Measurements from ENCODE around the gene LLGL2. TPM values are rescaled to one million over a fixed set of nuclear protein-coding genes. Genes with fewer than 3 reads are reported as not detected.

The LLGL2 gene
- total RNA-seq, 1 donor from 2014 or later: 34.4 TPM

DNA sequence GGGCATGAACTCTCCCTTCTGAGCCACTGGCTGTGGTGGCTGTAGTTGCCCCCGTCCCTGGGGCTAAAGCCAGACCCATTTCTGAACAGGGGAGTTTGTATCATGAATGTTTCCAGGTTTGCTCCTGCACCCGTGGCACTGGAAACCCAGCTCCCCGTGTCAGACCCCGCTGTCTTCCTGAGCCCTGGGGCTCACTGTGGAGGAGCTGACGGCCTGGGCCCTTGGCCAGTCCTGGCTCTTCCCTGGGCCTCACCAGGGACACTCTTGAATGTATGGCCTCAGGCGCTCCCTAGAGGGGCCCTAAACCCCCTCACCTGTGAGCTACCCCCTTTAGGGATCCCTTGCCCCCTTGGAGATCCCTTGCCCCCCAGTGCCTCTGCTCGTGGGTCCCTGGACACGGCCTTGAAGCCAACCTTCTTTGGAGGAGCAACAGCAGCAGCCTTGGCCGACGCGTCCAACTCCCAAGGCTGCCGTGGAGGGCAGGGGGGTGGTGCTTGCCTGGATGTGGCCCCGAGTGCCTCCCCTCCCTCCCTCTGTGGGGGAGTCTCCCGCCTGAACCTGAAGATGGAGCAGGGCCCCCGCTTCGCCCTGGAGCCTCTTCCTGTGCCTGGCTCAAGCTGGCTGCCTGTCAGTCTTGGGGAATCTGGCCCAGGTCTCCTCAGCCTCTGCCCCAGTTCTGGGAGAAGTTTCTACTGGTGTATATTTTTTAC, 26.0 kb upstream of the LLGL2 start:
- H3K27me3 Mint-ChIP-seq (ENCODE audit: unreplicated experiment): peaks cover 10% of the 10 kb centered on the region
- peaks cover 16% of the 10 kb centered on the region for H3K36me3 Mint-ChIP-seq (ENCODE audit: low read depth, unreplicated experiment)
- H3K4me3 Mint-ChIP-seq (ENCODE audit: unreplicated experiment): peak overlapping the region; percentile 7
- DNase-seq (ENCODE audit: low spot score): no peak
- no peaks in the 10 kb centered on the region for H3K9me3 Mint-ChIP-seq (ENCODE audit: unreplicated experiment)
- TF ChIP-seq, protein P1, sequence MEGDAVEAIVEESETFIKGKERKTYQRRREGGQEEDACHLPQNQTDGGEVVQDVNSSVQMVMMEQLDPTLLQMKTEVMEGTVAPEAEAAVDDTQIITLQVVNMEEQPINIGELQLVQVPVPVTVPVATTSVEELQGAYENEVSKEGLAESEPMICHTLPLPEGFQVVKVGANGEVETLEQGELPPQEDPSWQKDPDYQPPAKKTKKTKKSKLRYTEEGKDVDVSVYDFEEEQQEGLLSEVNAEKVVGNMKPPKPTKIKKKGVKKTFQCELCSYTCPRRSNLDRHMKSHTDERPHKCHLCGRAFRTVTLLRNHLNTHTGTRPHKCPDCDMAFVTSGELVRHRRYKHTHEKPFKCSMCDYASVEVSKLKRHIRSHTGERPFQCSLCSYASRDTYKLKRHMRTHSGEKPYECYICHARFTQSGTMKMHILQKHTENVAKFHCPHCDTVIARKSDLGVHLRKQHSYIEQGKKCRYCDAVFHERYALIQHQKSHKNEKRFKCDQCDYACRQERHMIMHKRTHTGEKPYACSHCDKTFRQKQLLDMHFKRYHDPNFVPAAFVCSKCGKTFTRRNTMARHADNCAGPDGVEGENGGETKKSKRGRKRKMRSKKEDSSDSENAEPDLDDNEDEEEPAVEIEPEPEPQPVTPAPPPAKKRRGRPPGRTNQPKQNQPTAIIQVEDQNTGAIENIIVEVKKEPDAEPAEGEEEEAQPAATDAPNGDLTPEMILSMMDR (IDR thresholded peaks at IDR 0.05; ENCODE audit: unreplicated experiment): no peak
- peaks cover 14% of the 10 kb centered on the region for H3K4me1 Mint-ChIP-seq (ENCODE audit: unreplicated experiment)
- H3K27ac Mint-ChIP-seq (ENCODE audit: unreplicated experiment): peak overlapping the region; percentile 36

DNA sequence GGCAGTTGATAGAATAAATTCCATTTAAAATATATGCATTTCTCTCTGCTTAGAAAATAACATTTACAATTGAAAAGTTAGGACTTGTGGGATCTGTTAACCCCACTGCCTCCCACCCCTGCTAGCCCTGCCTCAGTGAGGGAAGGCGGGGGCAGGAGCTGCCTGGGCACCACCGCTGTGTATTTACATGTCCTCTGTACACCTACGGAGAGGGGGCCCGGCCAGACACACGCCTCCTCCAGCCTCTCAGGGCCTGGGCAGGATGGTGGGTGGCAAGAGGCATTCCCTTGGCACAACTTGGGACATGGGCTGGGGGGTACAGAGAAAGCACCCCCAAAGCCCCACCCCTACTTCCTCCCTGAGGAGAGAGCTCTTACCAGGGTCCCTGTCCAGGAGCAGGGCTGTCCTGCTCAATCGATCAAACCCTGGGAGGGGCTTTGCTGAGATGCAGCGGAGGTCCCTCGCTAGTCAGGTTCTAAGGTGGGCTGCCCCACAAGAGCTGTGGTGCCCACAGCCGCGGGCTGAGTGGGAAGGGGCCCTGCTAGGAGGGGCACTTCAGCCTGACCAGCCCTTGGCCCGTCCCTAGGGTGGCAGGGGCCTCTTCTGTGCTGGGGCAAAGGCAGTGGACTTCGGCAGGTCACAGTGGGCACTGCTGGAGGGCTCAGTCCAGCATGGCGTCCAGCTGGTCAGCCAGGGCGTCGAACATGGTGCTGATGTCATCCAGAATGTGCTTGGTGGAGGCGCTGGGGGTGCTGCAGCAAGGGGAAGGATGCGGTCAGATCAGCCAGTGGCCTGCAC, 24.9 kb upstream of the LLGL2 start:
- TF ChIP-seq, protein P1 (IDR thresholded peaks at IDR 0.05; ENCODE audit: unreplicated experiment): no peak
- H3K27me3 Mint-ChIP-seq (ENCODE audit: unreplicated experiment): peaks cover 10% of the 10 kb centered on the region
- H3K36me3 Mint-ChIP-seq (ENCODE audit: low read depth, unreplicated experiment): peaks cover 16% of the 10 kb centered on the region
- no peak overlapping the region for H3K27ac Mint-ChIP-seq (ENCODE audit: unreplicated experiment)
- peaks cover 14% of the 10 kb centered on the region for H3K4me1 Mint-ChIP-seq (ENCODE audit: unreplicated experiment)
- no peaks in the 10 kb centered on the region for H3K9me3 Mint-ChIP-seq (ENCODE audit: unreplicated experiment)
- no peak for DNase-seq (ENCODE audit: low spot score)
- no peak overlapping the region for H3K4me3 Mint-ChIP-seq (ENCODE audit: unreplicated experiment)

DNA sequence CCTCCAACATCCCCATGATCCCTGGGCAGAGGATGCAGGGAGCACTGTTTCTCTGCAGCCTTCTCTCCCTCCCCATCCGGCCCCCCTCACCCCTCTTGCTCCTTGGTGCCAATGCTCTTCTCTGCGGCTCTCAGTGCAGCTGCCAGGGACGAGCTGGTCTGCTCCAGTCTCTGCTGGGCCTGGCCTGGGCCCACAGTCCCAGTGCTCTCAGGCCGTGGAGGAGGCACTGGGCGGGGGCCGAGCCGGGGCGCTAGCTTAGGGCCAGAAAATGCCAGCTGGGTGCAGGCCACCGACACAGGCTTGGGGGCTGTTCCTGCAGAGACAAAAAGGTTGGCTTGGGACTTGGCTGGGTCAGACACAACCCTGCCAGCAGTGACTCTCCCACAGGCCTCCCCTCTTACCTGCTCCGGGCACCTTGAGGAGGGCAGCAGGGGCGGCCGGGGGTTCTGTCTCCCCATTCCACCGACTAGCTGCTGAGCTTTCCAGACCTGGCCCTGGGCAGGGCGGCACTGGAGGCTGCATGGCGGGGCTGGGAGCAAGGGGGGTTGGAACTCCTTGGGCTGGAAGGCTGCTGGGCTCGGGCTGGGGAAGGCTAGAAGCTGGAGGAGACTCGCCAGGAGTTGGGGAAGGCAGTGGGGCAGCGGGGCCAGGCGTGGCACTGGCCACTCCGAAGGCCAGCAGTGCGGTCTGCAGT, 24.0 kb upstream of the LLGL2 start:
- Mint-ChIP-seq H3K4me1 (ENCODE audit: unreplicated experiment) (peaks cover 14% of the 10 kb centered on the region), H3K27ac (ENCODE audit: unreplicated experiment) (no peak overlapping the region), H3K36me3 (ENCODE audit: low read depth, unreplicated experiment) (peaks cover 20% of the 10 kb centered on the region), H3K9me3 (ENCODE audit: unreplicated experiment) (no peaks in the 10 kb centered on the region), H3K4me3 (ENCODE audit: unreplicated experiment) (no peak overlapping the region), H3K27me3 (ENCODE audit: unreplicated experiment) (peaks cover 14% of the 10 kb centered on the region)
- DNase-seq (ENCODE audit: low spot score): no peak
- TF ChIP-seq, protein P1 (IDR thresholded peaks at IDR 0.05; ENCODE audit: unreplicated experiment): no peak

DNA sequence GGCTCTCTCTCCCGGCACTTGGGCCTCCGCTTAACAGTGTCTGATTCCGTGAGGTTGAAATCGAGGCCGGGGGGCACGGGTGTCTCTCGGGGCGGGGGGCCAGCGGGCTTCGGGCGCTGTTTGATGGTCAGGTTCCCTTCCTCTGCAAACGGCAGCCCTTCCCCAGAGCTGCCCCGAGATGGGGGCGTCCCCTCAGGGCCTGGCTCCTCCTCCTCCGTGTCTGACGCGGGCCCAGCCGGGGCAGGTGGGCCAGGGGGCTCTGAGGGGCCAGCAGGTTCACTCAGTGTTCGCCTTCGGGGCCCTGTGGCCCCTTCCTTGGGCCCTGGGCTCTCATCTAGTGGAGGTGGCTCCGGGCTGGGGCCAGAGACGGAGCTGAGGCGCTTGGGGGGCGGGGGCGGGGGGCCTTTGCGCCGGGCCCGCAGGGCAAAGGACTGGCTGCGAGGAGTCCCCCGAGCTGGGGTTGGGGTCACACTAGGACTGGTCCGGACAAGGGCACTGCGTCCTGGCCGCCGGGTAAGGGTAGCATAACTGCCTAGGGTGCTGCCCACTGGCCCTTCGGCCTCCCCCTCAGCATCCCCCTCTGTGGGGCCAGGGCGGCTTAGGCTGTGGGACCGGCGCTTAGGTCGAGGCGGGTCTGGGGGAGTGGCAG, 23.3 kb upstream of the LLGL2 start:
- TF ChIP-seq, protein P1 (IDR thresholded peaks at IDR 0.05; ENCODE audit: unreplicated experiment): no peak
- DNase-seq (ENCODE audit: low spot score): no peak

More for the DNA sequence above, 23.3 kb upstream of the LLGL2 start:
- Mint-ChIP-seq H3K27ac (ENCODE audit: unreplicated experiment) (no peak overlapping the region), H3K4me3 (ENCODE audit: unreplicated experiment) (no peak overlapping the region), H3K27me3 (ENCODE audit: unreplicated experiment) (peaks cover 13% of the 10 kb centered on the region), H3K4me1 (ENCODE audit: unreplicated experiment) (peaks cover 14% of the 10 kb centered on the region), H3K9me3 (ENCODE audit: unreplicated experiment) (no peaks in the 10 kb centered on the region), H3K36me3 (ENCODE audit: low read depth, unreplicated experiment) (peaks cover 14% of the 10 kb centered on the region)

All from endothelial cell (in vitro differentiated cells).